Upper lobe of left lung (tissue), 4 donors: Measurements from ENCODE around the gene ENTPD6.

ENCODE experiments used
- CTCF ChIP-seq, 6 experiments: fragments of 450-650 bp in 4 of 6; fragments of 200-600 bp in 2 of 6; sonication (generic) in 2 of 6; IDR thresholded peaks; one replicate each; pipeline ENCODE4 v1.5.1; 2016 to 2019; ENCODE audit warnings: antibody characterized with exemption in 6 of 6
- EP300 ChIP-seq, 4 donors: sonication (generic); formaldehyde crosslinking; IDR thresholded peaks; one replicate each; pipeline ENCODE4 v1.5.1; 2017; ENCODE audit warnings: antibody characterized with exemption in 4 of 4, control low read depth in 2 of 4
- POLR2A ChIP-seq, 4 donors: fragments of 450-650 bp; IDR thresholded peaks; one replicate each; pipeline ENCODE4 v1.5.1; 2016 to 2017; ENCODE audit warnings: antibody characterized with exemption in 4 of 4, mild to moderate bottlenecking in 2 of 4
- POLR2AphosphoS5 ChIP-seq, 2 donors: sonication (generic); formaldehyde crosslinking; IDR thresholded peaks; one replicate each; pipeline ENCODE4 v1.5.1; 2017; ENCODE audit warnings: antibody characterized with exemption in 2 of 2

DNA sequence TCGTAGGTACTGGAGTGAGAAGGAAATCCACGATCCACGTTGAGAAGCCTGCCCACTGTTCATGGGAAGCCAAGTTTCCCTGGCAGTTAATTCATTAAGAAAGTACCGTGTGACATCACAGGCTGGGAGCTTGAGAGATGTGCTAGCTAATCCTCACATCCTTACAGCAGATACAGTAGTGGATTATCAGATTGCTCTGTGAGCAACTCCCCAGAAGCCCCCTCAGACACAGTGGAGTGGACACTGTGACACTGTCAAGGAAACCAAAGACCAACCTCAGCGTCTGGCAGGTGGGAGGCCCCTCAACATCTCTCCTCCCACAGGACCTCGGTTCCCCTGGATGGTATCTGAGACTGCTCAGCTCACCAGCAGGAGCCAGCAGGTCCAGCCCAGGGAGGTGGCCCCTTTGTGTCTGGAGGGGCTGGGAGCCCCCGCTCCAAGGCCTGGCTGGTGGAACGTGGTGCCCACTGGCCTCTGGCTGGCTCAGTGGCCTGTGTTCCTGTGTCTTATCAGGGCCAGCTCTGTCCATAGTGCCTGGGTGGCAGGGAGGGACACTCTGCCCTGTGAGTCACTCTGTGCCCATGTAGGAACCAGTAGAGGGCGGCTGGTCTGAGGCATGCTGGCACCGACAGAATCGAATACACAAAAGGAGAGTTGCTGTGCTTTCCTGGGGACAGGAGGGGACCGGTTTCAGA, 59.6 kb downstream of the ENTPD6 start:
- no peak for TF ChIP-seq POLR2AphosphoS5 (IDR thresholded peaks at IDR 0.05)
- TF ChIP-seq CTCF (IDR thresholded peaks at IDR 0.05) = peak in 1 of 6 experiments; percentile 41
- TF ChIP-seq POLR2A (IDR thresholded peaks at IDR 0.05) = no peak
- no peak for TF ChIP-seq EP300 (IDR thresholded peaks at IDR 0.05)
